NCI-H510A (cell line): ENCODE data around the gene ATP10B.

Source experiments
- DNase-seq: peaks from one replicate; lab custom pipeline; 2025; lab: John Stamatoyannopoulos, UW

The ATP10B gene

GRCh38 chr5:160555581-160555970 is 296.4 kb downstream of the ATP10B start:
- DNase-seq: no peak

- DNase-seq: no peak
Measured at GRCh38 chr5:160550075-160550474, 301.9 kb downstream of the ATP10B start.

DNA sequence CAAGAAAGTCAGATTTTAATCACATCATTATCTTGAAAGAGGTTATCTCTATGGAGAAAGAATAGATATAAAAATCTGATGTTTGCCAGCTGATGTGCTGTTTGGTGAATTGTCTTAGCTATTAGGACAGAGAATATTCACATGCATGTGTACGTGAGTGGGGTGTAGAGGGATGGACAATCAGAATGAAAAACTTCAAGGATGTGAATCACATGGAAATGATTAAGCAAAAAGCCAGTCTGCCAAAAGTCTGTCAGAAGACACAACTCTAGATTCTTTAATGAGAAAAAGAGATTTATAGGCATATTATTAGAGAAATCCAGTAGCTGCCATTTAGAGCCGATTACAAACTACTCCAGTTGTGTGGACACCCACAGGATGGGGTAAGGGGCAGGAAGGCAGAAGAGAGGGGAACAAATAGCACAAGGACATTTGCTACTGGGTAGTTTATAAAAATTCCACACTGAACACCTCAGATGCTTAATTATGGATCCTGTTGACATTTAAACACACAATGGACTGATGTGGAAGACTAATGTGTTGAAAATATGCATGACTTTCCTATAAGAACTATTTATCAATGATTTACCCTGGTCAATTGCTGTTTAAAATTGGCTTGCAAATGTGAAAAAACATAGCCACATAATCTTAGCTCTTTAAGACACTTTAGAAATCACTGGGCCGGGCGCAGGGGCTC is 302.9 kb downstream of the ATP10B start:
- no peak for DNase-seq

DNA sequence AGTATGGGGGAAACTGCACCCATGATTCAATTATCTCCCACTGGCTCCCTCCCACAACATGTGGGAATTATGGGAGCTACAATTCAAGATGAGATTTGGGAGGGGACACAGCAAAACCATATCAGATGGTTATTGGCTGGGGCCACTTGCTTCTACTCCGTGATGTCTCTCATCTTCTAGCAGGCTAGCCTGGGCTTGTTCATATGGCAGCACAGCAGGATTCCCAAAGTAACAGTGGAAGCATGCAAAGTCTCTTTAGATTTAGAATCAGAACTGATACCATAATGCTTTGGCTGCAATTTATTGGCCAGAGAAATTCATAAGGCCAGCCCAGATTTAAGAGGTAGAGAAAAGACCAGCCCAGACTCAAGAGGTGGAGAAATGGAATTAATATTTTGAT is 304.1 kb downstream of the ATP10B start:
- no peak for DNase-seq

GRCh38 chr5:160547061-160547460 is 304.9 kb downstream of the ATP10B start:
- DNase-seq: no peak

- DNase-seq: no peak
Measured at GRCh38 chr5:160545832-160546231, 306.2 kb downstream of the ATP10B start.

- no peak for DNase-seq
Measured at GRCh38 chr5:160543395-160543794, 308.6 kb downstream of the ATP10B start.

GRCh38 chr5:160542840-160543239 is 309.2 kb downstream of the ATP10B start:
- DNase-seq: no peak

DNA sequence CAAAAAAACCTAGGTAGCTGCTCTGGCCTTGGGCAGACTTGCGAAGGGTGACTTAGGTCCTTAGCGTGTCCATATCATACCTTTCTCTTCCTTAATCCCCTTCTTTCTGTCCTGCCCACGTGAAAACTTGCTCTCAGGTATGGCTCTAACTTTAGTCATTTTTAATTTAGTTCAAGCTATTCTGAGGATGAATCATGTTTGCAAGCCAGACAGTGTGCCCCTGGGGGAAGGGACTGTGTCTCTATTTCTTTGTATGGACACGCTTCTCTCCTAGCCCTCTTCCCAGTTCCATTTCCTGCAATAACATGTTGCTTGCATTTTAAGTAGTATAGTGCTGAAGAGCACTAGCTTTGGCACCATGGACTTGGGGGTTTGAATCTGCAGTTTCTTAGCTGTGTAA is 309.7 kb downstream of the ATP10B start:
- DNase-seq: no peak

DNA sequence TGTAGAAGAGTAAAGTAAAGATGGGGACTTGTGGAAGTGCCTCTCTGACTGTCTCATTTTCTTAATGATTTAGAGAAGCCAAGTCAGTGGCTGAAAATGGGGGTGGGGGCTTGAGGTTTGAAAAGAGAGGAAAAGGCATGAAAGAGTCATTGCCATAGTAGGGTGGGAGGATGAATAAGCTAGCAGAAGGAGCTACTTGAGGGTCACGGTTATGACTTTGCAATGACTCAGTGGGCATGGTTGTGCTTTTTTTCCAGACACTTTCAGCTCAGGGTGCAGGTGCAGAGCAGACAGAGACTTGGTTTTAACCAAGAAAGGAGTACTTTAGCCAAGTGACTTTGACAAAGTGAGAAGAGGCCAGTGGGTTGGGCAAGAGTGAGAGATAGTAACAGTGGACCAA is 312.6 kb downstream of the ATP10B start:
- no peak for DNase-seq

- DNase-seq: no peak
Measured at GRCh38 chr5:160537940-160538339, 314.1 kb downstream of the ATP10B start.

DNA sequence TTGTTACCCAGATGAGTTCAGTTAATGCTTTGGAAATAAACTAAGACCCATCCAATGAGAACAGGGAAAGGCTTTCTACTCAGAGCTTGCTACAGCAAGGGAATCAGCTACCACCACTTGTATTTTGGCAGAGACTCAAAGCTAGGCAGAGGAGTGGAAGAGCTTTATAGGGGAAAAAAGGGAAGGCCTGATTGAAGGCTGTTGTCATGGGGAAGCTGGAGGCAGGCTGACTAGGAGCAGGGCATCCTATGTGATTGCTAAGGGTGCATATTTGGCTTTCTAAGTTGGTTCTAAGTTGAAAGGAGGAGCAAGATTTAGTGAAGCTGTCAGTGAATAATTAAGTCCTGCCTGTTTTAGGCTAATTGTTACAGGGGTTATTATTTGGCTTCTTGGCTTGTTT is 314.9 kb downstream of the ATP10B start:
- no peak for DNase-seq

- DNase-seq: no peak
Measured at GRCh38 chr5:160534914-160535313, 317.1 kb downstream of the ATP10B start.

DNA sequence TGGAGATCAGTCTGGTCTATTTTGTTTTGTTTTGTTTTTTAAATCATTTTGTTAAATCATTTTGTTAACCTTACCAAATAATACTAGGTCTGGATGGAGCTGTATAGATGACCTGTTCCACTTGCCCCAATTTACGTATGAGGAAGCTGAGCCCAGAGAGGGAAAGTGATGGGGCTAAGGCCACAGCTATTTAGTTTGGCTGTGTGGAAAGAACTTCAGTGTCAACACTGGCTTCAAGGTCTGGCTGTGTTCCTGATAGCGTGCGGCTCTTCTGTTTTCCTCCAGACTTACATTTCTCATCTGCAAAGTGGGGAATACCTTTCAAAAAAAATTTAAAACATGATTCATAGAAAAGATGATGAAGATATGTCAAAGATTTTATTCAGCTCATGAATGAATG is 317.9 kb downstream of the ATP10B start:
- DNase-seq: no peak

DNA sequence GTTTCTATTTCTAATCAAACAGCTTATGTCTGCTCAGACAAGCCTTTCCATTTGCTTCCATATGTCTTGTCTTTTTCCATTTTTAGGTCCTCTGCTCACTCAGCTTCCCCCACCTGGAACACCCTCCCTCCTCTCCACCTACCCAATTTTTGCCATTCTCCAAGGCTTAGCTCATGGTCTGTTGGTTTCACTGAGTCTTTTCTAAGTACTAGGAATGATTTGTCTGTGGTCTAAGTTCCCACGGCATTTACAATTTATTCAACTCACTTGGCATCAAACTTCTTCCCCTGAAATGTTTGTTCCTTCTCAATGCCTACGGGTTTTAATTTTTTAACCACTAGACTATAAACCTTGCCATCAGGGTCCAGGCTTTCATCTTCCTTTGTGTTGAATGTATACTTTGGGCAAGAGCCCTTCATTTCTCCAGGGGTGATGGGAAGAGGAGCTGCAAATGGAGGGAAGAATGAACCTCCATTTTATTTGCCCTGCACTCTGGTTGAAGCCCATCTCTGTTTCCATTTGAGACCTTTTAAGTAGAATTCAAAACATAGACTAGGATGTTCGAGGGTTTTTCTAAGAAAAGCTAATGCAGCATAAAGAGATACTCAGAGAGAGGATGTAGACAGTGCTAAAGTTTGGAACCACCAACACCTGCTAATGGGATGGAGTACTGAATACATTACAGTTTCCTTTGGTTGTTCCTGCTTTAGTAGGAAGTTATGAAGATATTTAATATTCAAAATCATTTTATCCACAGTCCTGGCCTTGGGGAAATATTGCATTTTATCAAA is 326.3 kb downstream of the ATP10B start:
- no peak for DNase-seq

GRCh38 chr5:160524827-160525226 is 327.2 kb downstream of the ATP10B start:
- DNase-seq: no peak

GRCh38 chr5:160523502-160524163 is 328.4 kb downstream of the ATP10B start:
- DNase-seq: no peak

DNA sequence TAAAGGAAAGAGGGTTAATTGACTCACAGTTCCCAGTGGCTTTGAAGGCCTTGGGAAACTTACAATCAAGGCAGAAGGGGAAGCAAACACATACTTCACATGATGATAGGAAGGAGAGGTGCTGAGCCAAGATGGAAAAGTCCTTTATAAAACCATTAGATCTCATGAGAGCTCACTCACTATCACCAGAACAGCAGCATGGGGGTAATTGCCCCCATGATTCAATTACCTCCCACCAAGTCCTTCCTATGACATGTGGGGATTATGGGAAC is 330.7 kb downstream of the ATP10B start:
- no peak for DNase-seq

DNA sequence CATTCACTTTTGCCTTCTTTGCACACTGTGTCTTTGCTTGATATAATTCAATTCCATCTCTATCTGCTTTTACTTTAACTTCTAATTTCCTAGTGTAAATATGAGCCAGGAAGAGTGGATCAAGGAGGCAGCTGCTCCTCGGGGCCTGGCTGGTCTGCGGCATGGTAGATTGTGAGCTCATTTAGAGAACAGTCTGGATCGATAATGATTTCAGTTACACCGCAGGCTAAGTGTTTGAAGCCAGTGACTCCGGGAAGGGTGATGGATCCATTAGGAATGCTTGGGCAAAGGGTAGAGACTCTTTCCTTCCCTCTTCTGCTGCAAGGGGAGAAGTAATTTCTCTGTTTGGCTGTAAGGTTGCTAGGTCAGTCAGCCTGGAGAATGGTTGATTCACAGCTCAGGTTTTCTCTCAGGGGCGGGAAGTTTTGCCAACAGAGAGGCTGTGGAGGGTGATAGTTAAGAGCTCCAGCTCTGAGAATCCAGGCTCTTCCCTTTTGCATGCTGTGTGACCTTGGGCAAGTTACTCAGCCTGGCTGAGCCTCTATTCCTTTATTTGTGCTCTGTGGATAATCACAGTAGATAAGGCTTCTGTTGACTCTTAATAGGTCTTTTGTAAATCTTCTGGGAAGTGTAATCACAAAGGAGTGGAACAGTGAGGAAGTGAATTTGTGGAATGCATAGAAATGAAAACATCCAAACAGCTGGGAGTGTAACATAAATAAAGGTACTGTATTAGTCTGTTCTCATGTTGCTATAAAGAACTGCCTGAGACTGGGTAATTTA is 331.2 kb downstream of the ATP10B start:
- no peak for DNase-seq

- DNase-seq: no peak
Measured at GRCh38 chr5:160516696-160517530, 335.1 kb downstream of the ATP10B start.

- DNase-seq: no peak
Measured at GRCh38 chr5:160514866-160515265, 337.1 kb downstream of the ATP10B start.

- DNase-seq: no peak
Measured at GRCh38 chr5:160514191-160514590, 337.8 kb downstream of the ATP10B start.
